ENCODE results near the gene DNM1L. TPM values are rescaled to one million over a fixed set of nuclear protein-coding genes. Genes with fewer than 3 reads are reported as not detected.

The DNM1L gene
- total RNA-seq, 1 experiment from 2014 or later: 79.8 TPM

GRCh38 chr12:32756476-32757066 is 77.5 kb downstream of the DNM1L start:
- H3K4ac ChIP-seq (ENCODE audit: low read depth, low read length): no peak overlapping the region
- H3K79me1 ChIP-seq (ENCODE audit: insufficient read depth, low read depth, low read length, poor library complexity, severe bottlenecking): no peaks in the 10 kb centered on the region
- H3K36me3 Mint-ChIP-seq (ENCODE audit: insufficient read depth in 1 of 3, low read depth in 3 of 3): peaks cover 13 to 26% (median 22%) of the 10 kb centered on the region in 3 experiments; a peak in 6 of 7 replicates
- no peak overlapping the region for H3K14ac ChIP-seq (ENCODE audit: insufficient read depth, low read length)
- no peaks in the 10 kb centered on the region for H3K9me3 ChIP-seq (ENCODE audit: control insufficient read depth, low read depth, low read length)
- H4K20me1 ChIP-seq (ENCODE audit: control insufficient read depth, insufficient read depth, insufficient read length): no peaks in the 10 kb centered on the region
- H3K4me1 ChIP-seq (ENCODE audit: insufficient read depth, low read length): peaks cover 2% of the 10 kb centered on the region; the same call in 1 of the 2 replicates
- peak overlapping the region; percentile 91 to 94 for H3K4me3 Mint-ChIP-seq
- no peak overlapping the region for H2BK5ac ChIP-seq (ENCODE audit: insufficient read length, low read length)
- H3K56ac ChIP-seq (ENCODE audit: insufficient read length, low read depth, low read length): no peak overlapping the region
- peak overlapping the region; percentile 90 for H3K4me2 ChIP-seq (ENCODE audit: insufficient read depth, insufficient read length, low read length)
- H2AK5ac ChIP-seq (ENCODE audit: insufficient read length, low read length): no peak overlapping the region
- no peak overlapping the region for H3K23ac ChIP-seq (ENCODE audit: insufficient read length, low read depth, low read length)
- H2AFZ ChIP-seq (ENCODE audit: low read length): no peak overlapping the region
- peaks cover 2% of the 10 kb centered on the region; the same call in 1 of the 2 replicates for H3K27me3 Mint-ChIP-seq (ENCODE audit: low read depth)
- H4K91ac ChIP-seq (ENCODE audit: insufficient read length, low read depth, low read length): no peak overlapping the region
- no peak overlapping the region for H2BK20ac ChIP-seq (ENCODE audit: low read depth, low read length, poor library complexity, severe bottlenecking)
- peaks cover 16% of the 10 kb centered on the region in 2 experiments for H3K4me1 Mint-ChIP-seq
- no CpG with 5 or more reads among the region's 8 CpGs for WGBS (ENCODE audit: extremely low coverage, insufficient read length, low lambda C conversion rate)
- no peak overlapping the region for H3K9ac ChIP-seq (ENCODE audit: extremely low read depth, insufficient read length, low read length)
- peaks cover 9% of the 10 kb centered on the region for H3K23me2 ChIP-seq (ENCODE audit: insufficient read length, low read depth, low read length, poor library complexity, severe bottlenecking)
- no peak overlapping the region for H4K8ac ChIP-seq (replicated peaks; ENCODE audit: insufficient read length, low read depth, low read length)
- no peak overlapping the region for H3K27ac ChIP-seq (ENCODE audit: insufficient read length, low read depth, low read length)
- H2BK120ac ChIP-seq (ENCODE audit: low read depth, low read length, poor library complexity, severe bottlenecking): no peak overlapping the region
- no peak for DNase-seq
- H3K18ac ChIP-seq (ENCODE audit: insufficient read length, low read depth, low read length): no peak overlapping the region
- H3K9me3 Mint-ChIP-seq: no peaks in the 10 kb centered on the region
- no peak for TF ChIP-seq CTCF (conservative IDR thresholded peaks at IDR 0.05)
- H2BK12ac ChIP-seq (ENCODE audit: insufficient read length, low read depth, low read length): no peak overlapping the region
- no peak overlapping the region for H4K5ac ChIP-seq (ENCODE audit: insufficient read length, low read depth, low read length)
- H2BK15ac ChIP-seq (ENCODE audit: low read depth, low read length): no peak overlapping the region
- H3K79me2 ChIP-seq (ENCODE audit: insufficient read depth, low read length): no peaks in the 10 kb centered on the region
- peak overlapping the region; percentile 43 to 99 (median 97); a peak in 3 of 7 replicates for H3K27ac Mint-ChIP-seq
- no peak overlapping the region for H3T11ph ChIP-seq (ENCODE audit: low read length)
- no peaks in the 10 kb centered on the region for H3K27me3 ChIP-seq (ENCODE audit: insufficient read depth, low read length)

Measured in H9 (cell line).